CD4-positive, alpha-beta T cell treated with Interferon gamma for 1 hour (primary cell): Measurements from ENCODE around the gene TNRC6C.

Source experiments
- DNase-seq: peaks from one replicate; pipeline ENCODE4 v3.0.0-alpha.2; 2020

Gene TNRC6C

GRCh38 chr17:78142119-78142861 is 183.8 kb downstream of the TNRC6C start:
- DNase-seq, result no peak

GRCh38 chr17:78143214-78144146 is 185.0 kb downstream of the TNRC6C start:
- no peak for DNase-seq

DNA sequence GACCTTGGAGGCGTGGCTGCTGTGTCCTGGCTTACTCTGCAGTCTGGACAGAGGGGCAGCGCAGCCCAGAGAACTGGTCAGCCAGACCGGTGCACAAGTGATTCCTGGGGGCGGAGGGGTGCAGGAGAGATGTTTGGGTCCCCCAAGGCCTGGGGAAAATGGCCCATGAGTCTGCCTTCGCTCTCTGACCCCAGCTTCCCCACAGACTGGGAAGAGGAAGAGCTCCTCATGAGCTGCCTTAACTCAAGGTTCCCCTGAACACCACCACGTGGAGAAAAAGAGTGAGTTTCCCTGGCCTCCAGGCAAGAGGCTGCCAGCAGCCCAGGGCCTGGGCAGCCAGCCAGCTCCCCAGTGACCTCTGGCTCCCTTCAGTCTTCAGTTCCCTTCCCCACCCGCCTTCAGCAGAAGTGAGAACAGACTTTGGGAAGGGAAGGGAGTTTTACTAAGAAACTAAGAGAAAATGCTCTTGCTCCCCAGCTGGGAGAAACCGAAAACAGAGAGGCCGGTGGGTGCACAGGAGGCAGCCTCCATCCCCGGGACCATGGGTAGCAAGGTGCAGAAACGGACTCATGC is 185.7 kb downstream of the TNRC6C start:
- peak; percentile 68 for DNase-seq

DNA sequence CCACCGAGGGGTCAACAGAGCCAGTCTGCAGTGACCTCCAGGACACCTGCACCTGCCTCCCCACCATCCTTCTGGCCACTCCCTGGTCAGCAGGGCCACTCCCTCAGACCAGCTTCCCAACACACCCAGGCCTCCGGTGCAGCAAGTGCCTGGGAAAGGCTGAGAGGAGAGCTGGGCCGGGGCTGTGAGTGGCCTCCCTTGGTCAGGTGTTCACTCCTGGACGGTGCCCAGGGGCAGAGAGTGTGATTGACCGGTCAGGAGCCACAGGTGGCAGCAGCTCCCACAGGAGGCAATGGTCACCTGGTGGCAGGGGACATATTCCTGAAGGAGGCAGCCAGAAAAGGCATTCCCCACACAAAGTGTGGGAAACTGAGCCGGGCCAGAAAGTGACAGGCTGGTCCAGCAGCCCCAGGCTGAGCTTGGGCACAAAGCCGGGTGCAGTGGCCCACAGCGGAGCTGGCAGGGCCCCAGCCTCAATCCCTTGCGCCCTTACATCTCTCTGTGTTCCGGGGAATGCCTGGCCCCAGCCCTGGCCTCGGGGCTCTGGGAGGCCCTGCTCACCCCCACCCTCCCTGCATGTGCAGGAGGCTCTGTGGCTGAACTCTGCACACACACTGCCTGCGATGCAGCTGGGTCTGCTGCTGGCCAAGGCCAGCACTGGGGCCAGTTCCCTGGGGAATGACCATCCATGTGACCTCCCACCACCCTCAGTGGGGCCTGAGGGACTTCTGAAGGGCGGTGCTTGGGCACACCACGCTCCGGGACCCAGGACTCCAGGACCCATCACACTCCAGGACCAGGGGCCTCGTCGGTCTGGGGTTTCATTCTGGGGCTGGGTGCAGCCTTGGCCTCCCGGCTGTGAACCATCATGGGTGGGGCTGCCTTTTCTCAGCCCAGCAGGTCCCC is 186.5 kb downstream of the TNRC6C start:
- DNase-seq, result no peak

- DNase-seq, result no peak
These were observed 188.0 kb downstream of the TNRC6C start for GRCh38 chr17:78146471-78146869.

- DNase-seq, result no peak
These were observed 188.4 kb downstream of the TNRC6C start for GRCh38 chr17:78146881-78147280.

GRCh38 chr17:78147315-78147998 is 189.0 kb downstream of the TNRC6C start:
- peak; percentile 75 for DNase-seq

DNA sequence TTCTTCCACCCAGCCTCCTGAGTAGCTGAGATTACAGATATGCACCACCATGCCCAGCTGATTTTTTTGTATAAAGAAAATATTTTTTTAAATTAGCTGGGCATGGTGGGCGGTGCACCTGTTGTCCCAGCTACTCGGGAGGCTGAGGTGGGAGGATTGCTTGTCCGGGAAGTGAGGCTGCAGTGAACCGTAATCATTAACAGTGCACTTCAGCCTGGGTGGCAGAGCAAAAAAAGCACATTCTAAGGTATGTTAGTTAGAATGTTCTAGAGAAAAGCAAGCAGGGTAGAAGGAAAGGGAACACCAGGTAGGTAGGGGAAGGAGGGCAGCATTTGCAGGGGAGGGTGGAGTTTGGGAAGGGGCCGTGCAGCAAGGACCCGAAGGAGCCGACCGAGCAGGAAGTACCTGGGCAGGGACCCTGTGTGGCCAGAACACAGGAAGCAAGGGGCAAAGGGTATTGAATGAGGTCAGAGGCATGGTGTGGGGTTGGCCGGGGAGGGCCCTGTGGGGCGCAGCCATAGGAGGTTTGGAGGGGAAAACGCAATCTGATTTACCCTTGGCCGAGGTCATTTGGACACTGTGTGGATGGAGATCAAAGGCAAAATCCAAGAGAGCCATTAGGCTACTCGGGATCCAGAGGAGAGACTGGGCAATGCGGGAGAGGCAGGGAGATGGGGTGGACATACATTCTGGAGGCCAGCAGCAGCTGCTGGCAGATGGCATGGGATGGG is 189.9 kb downstream of the TNRC6C start:
- no peak for DNase-seq

DNA sequence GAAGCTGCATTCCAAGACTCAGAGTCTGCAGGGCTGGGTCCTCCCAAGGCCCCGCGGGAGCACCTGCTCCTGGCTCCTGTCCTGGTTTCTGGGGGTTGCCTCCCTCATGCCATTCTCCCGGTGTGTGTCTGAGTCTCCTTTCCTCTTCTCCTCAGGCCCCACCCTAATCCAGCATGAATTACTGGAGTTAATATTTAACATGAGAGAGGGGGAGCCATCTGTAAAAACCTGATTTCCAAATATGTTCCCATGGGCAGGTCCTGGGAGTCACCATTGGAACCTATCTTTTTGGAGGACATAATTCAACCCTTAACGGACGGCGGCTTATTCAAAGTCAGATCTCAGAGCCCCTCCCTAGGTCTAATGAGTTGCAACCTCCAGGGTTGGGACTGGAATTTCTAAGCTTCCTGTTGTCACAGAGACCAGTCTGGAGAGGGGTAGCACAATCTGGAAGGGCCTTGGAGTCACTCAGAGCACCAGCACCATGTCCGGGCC is 193.1 kb downstream of the TNRC6C start:
- no peak for DNase-seq

- peak; percentile 77 for DNase-seq
These were observed 196.7 kb downstream of the TNRC6C start for GRCh38 chr17:78154903-78155811.
